GM23248 (cell line): Measurements from ENCODE around the gene CDH1.

Experiments used
- EZH2 ChIP-seq: fragments of 200-600 bp; sonication (generic); IDR thresholded peaks from 2 replicates; pipeline ENCODE4 v1.6.1; 2018; ENCODE audit warnings: antibody characterized with exemption, mild to moderate bottlenecking; ENCODE audit not compliant: insufficient read depth, poor library complexity, severe bottlenecking
- EZH2phosphoT487 ChIP-seq: fragments of 200-600 bp; sonication (generic); IDR thresholded peaks from 2 replicates; pipeline ENCODE4 v1.6.1; 2018; ENCODE audit warnings: antibody characterized with exemption, moderate library complexity, mild to moderate bottlenecking, low read depth; ENCODE audit not compliant: insufficient read depth

DNA sequence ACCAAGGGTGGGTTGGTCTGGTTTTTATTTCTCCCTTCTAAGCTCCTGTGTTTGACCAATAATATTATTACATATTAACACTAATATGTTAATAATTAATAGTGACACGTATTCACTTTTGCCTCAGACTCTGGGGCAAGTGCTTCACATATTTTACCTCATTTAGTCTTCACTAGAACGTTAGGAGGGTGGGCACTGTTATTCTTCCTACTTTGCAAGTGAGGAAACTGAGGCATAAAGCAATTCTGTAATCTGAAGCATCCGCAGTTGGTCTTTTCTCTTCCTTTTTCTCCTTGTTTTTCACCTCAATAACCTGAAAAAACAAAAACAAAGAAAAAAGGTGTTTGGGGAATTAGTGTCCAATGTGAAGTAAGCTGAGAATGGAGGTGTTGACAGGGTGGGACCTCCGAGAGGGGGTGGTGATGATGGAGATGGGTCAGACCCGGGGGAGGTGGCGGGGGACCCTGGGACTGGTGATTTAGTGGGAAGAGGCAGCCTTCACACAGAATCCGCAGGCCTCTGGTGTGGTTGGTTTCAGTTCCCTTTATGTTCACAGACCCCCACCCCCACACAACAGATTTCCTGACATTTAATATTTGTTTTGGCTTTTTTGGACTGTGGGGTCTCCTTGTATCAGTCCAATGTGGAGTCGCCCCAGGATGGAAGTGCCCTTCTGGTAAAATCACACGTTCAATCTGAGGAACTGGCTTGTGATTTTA, 3.7 kb downstream of the CDH1 start:
- TF ChIP-seq EZH2phosphoT487 = no peak
- TF ChIP-seq EZH2 = no peak
